GM19468 (cell line): ENCODE data around the gene P4HB.
"Not testable (repeated sequence)": the region's sequence is repeated elsewhere in the genome, so short reads cannot be mapped to it uniquely, and the experiment has no call there.

ENCODE experiments used
- ATAC-seq: cut with Tn5 transposase; IDR thresholded peaks from one replicate; pipeline ENCODE4 v1.9.1; 2021; ENCODE audit warnings: mild to moderate bottlenecking, moderate library complexity, moderate number of reproducible peaks; ENCODE audit not compliant: unreplicated experiment; ENCODE audit errors: extremely low read depth

Gene P4HB

DNA sequence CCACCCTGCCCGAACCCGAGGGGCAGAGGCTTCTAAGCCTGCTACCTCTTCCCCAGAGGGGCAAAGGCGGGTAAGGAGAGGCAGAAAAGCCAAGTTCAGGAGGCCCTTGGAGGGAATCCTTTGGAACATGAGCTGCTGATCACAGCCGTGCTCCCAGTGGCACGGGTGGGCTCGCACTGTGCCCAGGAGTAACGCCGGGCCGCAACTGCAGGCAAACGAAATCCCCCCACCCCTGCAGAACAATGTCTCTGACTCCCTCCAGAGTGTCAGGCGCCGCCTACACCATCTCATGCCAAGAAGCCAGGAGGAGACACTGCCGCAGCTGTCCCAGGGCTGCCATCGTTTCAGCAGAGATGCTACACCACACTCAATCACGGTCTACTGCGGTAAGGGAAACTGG lies 8.9 kb downstream of the P4HB start:
- ATAC-seq, result no peak

DNA sequence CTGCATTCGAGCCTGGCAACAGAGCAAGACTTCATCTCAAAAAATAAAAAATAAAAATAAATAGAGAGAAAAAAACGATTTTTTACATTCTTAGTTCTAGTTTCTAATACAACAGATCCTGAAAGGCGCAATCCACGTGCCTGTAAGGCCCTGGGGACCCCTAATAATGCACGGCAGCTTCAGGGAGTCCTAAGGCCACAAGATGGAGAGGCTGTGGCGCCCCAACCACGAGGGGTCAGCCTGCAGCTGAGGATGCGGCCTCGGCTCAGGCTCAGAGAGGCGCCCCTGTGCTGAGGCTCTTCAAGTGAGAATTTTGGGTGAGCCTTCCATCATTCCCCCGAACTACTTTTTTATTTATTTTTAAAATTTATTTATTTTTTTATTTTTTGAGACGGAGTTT lies 10.9 kb downstream of the P4HB start:
- no peak for ATAC-seq

DNA sequence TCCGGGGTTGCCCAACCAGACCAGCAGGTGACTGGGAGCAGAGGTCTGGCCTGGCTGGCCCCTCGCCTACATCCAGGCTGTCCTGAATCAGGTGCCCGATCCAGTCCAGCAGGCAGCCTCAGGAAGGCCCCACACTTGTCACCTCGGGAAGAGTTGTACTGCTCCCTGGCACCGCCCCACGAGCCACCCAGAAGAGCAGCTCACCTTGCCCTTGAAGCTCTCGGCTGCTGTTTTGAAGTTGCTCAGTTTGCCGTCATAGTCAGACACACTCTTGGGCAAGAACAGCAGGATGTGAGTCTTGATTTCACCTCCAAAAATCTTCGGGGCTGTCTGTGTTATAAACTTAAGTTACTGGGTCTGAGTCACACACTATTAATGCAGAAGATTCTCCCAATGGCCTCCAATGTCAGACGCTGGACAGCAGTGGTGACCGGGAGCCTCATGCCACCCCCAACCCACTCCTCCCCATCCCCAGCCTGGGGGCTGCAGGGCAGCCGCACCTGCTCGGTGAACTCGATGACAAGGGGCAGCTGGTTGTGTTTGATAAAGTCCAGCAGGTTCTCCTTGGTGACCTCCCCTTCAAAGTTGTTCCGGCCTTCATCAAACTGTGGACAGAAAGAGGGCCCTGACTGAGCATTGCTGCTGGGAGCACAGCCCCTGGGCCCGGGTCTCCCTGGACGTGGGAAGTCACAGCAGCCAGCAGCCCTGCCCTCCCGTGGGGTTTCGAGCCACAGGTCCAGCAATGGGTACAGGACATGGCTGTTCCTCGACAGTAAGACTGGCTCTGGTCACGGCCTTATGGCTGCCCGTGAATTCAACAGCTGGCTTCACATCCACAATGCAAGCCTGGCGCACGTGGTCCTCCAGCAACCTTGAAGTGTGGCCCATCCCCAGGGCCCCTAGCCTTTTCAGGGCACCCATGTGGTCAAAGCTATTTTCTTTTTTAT lies 13.3 kb downstream of the P4HB start:
- ATAC-seq, result no peak

DNA sequence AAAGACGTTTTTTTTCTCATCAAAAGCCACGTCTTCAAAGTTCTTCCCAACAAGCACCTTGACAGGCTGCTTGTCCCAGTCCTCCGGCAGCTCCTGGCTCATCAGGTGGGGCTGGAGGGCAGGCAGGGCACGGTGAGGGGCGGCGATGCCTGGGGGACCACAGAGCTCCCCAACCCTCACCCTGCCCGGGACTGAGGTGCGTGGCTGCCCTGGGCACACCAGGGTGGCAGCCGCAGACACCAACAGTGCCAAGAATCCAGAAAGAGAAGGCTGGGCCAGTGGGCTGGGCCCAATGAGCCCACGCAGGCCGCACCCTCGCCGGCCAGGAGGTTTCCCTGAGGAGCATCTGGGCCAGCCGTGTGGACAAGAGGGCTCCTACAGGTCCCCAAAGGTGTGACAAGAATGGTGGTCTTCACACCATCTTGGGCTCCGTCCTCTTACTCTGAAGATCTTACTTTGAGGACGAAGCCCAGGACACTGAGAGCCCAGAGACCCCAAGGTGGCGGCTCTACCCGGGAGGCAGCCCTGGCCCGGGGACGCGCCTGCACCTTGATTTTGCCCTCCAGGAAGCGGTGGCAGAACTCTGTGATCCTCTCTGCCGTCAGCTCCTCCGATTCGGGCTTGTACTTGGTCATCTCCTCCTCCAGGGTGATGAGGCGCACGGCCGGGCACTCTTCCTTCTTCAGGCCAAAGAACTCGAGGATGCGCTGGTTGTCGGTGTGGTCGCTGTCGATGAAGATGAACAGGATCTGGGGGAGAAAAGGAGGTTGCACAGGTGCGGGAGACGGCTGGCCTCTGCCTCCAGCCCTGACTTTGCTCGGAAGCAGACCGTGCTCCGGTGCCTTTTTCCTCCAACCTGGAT lies 14.2 kb downstream of the P4HB start:
- ATAC-seq, result no peak

DNA sequence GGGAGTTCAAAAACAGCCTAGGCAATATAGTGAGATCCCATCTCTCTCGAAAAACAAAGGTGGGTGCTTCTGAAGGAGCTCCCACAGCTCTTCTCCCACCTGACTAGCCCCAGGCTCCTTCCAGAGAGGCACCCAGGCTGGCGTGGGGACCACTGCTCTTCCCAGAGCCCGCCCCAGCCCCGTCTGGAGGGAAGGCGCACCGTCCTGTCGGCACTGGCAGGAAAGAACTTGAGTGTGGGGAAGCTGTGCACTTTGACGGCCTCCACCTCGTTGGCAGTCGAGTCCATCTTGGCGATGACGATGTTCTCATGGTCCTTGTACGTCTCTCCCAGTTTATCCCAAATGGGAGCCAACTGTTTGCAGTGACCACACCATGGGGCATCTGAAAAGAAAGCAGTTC lies 15.0 kb downstream of the P4HB start:
- no peak for ATAC-seq

DNA sequence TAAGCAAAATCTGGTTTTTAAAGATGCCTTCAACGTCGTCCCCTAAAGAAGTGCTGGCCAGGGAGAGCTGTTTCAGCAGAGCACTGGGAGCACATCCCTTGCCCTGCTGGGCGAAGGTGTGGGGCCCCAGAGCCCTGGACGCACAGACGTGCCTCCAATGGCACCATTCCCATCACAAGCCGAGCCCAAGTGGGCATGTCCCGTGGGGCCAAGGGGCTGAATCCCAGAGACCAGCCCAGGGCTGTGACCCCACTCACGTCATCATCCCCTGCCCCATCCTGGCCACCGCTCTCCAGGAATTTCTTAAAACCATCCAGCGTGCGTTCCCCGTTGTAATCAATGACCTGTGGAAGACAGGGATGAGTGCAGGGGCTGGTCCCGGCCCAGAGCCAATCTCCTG lies 15.4 kb downstream of the P4HB start:
- ATAC-seq, result no peak

GRCh38 chr17:81844327-81844851 lies 15.9 kb downstream of the P4HB start:
- no peak for ATAC-seq

DNA sequence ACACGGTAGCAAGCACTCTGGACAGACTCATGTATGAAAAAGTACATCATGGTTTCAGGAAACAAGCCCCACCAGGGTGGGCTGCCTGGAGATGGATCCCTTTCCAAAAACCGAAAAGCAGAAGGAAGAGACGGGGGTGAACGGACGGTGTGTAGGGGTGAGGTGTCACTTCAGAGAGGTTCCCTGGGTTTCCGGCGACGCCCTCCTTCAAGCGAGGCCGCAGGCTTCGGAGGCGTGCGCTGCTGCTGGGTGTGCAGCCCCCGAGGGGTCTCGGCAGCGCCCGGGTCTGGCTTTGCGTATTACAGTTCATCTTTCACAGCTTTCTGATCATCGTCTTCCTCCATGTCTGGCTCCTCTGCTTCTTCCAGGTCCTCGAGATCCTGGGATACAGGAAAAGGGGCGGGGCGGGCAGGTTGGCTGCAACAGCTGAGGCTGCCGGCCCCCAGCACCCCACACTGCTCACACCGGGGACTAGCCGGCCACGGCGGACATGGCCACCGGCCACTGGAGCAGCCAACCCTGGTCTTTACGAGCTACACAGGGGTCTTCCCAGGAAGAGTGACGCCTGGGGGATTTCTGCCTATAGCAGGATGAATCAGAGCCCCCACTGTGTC lies 16.5 kb downstream of the P4HB start:
- ATAC-seq, result no peak

DNA sequence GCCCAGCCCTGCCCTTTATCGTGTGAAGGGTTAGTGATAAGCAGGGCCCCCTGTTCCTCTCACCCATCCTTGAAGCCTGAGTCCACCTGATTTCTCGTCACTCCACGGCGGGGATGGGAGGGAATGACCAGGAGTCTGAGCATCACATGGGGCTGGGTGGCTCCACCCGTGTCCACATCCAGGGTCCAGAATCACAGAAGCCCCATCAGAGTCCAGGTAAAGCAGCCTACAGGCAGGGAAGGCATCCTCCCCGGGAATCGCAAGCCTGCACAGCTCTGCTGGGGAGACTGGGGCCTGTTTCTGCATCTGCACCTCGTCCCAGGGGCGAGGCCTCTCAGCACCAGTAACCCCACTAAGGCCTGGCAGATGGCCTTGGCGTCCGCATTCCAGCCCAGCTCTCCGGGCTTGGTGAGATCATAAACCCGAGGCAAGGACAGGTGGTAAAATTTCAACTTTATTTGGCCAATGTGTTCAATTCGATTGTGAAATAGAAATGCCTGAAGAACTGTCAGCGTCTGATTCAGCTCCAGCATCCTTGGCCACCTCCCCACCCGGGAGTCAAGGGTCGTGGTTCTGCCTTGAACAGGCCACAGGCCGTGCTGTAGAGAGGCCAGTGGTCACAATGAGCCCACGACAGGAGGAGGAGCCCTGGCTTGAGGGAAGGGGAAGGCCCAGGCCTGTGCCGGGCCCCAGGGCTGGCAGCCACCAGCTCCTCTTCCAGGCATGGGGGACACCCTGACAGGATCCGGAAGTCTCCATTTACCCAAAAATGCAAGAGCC lies 17.4 kb downstream of the P4HB start:
- ATAC-seq, result no peak

DNA sequence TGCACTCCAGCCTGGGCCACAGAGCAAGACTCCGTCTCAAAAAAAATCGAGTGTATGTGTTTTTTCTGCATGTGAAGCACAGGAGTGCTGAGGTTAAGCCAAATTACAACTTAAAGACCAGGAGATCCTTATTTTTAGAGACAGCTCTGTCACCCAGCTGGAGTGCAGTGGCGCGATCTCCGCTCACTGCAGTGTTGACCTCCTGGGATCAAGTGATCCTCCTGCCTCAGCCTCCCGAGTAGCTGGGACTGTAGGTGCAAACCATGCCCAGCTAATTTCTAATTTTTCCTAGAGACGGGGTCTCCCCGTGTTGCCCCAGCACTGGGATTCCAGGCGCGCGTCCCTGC lies 18.0 kb downstream of the P4HB start:
- ATAC-seq, result no peak

DNA sequence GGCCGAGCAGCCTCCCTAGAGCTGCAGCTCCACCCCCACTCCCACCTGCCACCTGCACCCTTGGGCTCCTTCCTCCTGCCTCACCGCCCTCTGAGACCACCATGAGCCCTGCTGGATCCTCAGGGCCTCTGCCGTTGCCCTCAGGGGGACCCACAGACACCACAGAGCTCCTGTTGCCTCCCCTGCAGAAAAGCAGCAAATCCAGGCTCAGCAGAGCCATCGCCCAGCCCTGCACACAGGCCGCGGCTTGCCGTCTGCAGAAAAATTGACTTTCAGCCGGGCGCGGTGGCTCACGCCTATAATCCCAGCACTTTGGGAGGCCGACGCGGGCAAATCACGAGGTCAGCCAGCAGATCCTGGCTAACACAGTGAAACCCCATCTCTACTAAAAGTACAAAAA lies 18.5 kb downstream of the P4HB start:
- ATAC-seq, result no peak

- ATAC-seq, result no peak
These were observed 19.2 kb downstream of the P4HB start for GRCh38 chr17:81840826-81841778.

GRCh38 chr17:81840059-81840458 lies 20.3 kb downstream of the P4HB start:
- not testable (repeated sequence) for ATAC-seq

- ATAC-seq, result no peak
These were observed 21.0 kb downstream of the P4HB start for GRCh38 chr17:81839301-81839700.

DNA sequence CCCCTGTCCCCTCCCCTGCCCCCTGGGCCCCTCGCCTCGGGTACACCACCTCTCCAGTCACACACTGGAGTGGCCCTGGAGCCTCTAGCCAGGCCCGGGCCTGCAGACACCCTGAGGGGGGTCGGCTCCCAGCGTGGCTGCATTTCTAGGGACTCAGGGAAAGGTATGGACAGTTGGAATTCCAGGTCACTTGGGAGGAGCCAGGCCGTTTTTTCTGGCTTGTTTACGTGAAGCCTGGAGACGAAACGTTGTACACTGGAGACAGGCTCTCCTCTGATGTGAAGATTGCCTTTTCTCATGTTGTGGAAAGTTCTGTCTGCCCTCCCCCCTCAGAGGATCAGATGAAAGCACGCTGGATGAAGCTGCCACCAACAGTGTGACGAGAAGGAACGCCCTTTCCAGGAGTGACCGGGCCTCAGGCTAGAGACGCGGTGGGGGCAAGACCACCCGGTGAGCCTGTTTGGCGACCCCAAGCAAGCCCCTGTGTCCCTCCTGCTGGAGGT lies 21.5 kb downstream of the P4HB start:
- ATAC-seq, result no peak

GRCh38 chr17:81837641-81838040 lies 22.7 kb downstream of the P4HB start:
- no peak for ATAC-seq

GRCh38 chr17:81834831-81835267 lies 25.5 kb downstream of the P4HB start, which contains the start of gene PPP1R27:
Gene PPP1R27, minus strand, starts transcription at chr17:81835050. Its CDS starts 97 bp downstream, at chr17:81834953.
- ATAC-seq, result no peak
